ENCODE measurements around the gene TDP2. TPM values are rescaled to one million over a fixed set of nuclear protein-coding genes. Genes with fewer than 3 reads are reported as not detected.

TDP2 gene
- total and polyA plus RNA-seq, 2 donors (not counting 3 experiments of a cell fraction or from before 2014, with no cell fraction given), result 13.7 to 39.2 TPM

DNA sequence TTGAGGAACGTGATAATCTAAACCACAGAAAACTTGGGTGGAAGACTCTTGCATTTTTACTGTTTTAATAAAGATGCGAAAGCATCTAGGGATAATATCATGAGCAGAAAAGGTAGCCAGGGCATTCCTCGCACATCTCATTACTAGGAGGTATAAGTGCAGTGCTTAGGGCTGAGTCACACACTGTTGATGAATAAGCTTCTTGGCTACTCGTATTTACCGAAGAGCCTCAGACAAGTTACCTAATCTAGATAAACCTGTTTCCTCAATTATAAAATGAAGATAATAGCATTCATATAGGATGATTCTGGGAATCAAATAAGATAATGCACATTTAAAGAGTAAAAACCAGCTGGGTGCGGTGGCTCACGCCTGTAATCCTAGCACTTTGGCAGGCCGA, 19.9 kb downstream of the TDP2 start:
- Histone ChIP-seq H2AFZ (ENCODE audit: low read depth, low read length) (peak overlapping the region; percentile 87), H3K4me3 (replicated peaks in 1 of 3; ENCODE audit: insufficient read depth in 1 of 3, low read depth in 1 of 3, low read length in 3 of 3) (no peak overlapping the region), H4K20me1 (replicated peaks; ENCODE audit: control insufficient read depth, extremely low read depth, insufficient read depth, low read length) (no peaks in the 10 kb centered on the region), H3K36me3 (ENCODE audit: control insufficient read depth in 2 of 2, extremely low read depth in 1 of 2, insufficient read depth in 2 of 2, low read length in 2 of 2) (peaks cover 0 to 2% of the 10 kb centered on the region in 2 experiments), H3K27ac (ENCODE audit: insufficient read depth, low read depth, low read length) (no peak overlapping the region), H3K4me2 (ENCODE audit: insufficient read depth, low read length) (no peak overlapping the region), H3K4me1 (ENCODE audit: control insufficient read depth, extremely low read depth, insufficient read depth, low read length) (peaks cover 9% of the 10 kb centered on the region), H3K9ac (replicated peaks; ENCODE audit: extremely low read depth, insufficient read depth, low read length) (no peak overlapping the region), H3K27me3 (ENCODE audit: control insufficient read depth in 2 of 2, insufficient read depth in 2 of 2, low read length in 2 of 2) (peaks cover 3 to 13% of the 10 kb centered on the region in 2 experiments), H3K79me2 (ENCODE audit: control insufficient read depth, insufficient read depth, low read length) (no peaks in the 10 kb centered on the region), H3K9me3 (replicated peaks; ENCODE audit: control insufficient read depth, insufficient read depth, low read length) (no peaks in the 10 kb centered on the region), H3K9me1 (replicated peaks; ENCODE audit: control insufficient read depth, extremely low read depth, insufficient read depth, low read length) (no peaks in the 10 kb centered on the region)
- TF ChIP-seq JUN (IDR thresholded peaks at IDR 0.05; ENCODE audit: borderline replicate concordance, insufficient read depth, insufficient read length, low read depth), result no peak
- TF ChIP-seq CTCF (IDR thresholded peaks at IDR 0.05; ENCODE audit: extremely low read depth in 1 of 2, insufficient read depth in 1 of 2, low read depth in 1 of 2, low read length in 2 of 2), result no peak
- no peak for TF ChIP-seq MAX (IDR thresholded peaks at IDR 0.05; ENCODE audit: insufficient read depth, insufficient read length)
- no peak for TF ChIP-seq GATA2 (IDR thresholded peaks at IDR 0.05; ENCODE audit: insufficient read depth, insufficient read length, low read depth, low read length)
- TF ChIP-seq FOS (IDR thresholded peaks at IDR 0.05; ENCODE audit: borderline replicate concordance, insufficient read depth, low read length), result no peak
- no peak for TF ChIP-seq MYC (IDR thresholded peaks at IDR 0.05; ENCODE audit: low read depth, low read length)
- TF ChIP-seq POLR2AphosphoS5 (IDR thresholded peaks at IDR 0.05; ENCODE audit: insufficient read depth, low read depth, low read length), result no peak
- no peak for TF ChIP-seq EZH2 (IDR thresholded peaks at IDR 0.05; ENCODE audit: borderline replicate concordance, low read depth, low read length, severe bottlenecking)
- no peak for TF ChIP-seq POLR2A (IDR thresholded peaks at IDR 0.05; ENCODE audit: low read depth, low read length)
- ChIA-PET CTCF (interaction anchor here (0.9 kb wide), 1 partner anchor 20 kb away, joined by 3 read pairs; the partner anchor contains the start of genes ACOT13 and TDP2), POLR2A (no interaction called here)
- DNase-seq (ENCODE audit: low read depth, low spot score) (no peak), FAIRE-seq (no peak)
- intact Hi-C loops (cut with micrococcal nuclease), result loop anchor here (1.0 kb wide), 3 partner anchors 20 to 63 kb away; partner anchors contain the start of gene TDP2
- BruUV-seq (replicated peaks), result no TSS peak
- dilution Hi-C loops (cut with MboI; ENCODE audit: extremely low pct_ligation_motif_present, low sequenced_read_pairs), result no loop called here
